Lower leg skin (tissue), 3 donors: ENCODE measurements around the gene NLRP6.

Experiments
- POLR2A ChIP-seq, 2 donors: fragments of 450-650 bp; IDR thresholded peaks; one replicate each; pipeline ENCODE4 v1.6.1; 2016 to 2017; ENCODE audit warnings: antibody characterized with exemption in 2 of 2, mild to moderate bottlenecking in 1 of 2, moderate library complexity in 1 of 2
- TF ChIP-seq, protein P1 (sequence below), 3 donors: fragments of 450-650 bp; IDR thresholded peaks; one replicate each; pipeline ENCODE4 v1.5.1; 2016; ENCODE audit warnings: antibody characterized with exemption in 3 of 3, mild to moderate bottlenecking in 3 of 3, moderate library complexity in 2 of 3

DNA sequence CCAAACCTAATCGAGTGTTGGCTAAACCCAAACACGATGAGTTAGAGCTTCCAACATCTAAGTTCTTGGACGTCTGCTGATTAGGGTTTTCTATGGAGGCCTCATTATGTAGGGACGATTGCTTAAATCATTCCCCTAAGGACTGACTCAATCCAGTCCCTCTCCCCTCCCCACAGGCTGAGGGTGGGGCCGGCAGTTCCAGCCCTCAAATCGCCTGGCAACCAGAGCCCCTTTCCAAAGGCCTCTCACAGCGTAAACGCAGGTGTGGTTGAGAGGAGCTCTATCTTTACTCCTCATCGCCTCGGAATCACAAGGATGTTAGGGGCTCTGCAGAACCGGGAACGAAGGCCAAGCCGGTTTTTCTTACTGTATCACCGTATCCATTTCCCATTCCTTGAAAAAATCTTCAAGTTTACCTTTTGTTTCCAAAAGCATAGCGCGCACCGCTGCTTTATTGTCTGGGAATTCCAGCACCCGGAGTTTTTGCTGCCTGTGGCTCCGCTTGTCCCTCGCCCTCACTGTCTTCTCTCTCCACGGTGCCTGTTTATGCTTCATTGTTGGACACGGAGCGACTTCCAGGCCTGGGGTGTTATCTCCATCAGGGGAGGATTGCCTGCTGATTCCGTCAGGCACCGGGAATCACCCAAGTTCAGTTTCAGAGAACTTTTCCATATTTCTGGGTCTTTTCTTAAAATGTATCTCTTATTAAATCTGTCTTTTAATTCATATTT is 56.2 kb downstream of the NLRP6 start:
- TF ChIP-seq, protein P1, sequence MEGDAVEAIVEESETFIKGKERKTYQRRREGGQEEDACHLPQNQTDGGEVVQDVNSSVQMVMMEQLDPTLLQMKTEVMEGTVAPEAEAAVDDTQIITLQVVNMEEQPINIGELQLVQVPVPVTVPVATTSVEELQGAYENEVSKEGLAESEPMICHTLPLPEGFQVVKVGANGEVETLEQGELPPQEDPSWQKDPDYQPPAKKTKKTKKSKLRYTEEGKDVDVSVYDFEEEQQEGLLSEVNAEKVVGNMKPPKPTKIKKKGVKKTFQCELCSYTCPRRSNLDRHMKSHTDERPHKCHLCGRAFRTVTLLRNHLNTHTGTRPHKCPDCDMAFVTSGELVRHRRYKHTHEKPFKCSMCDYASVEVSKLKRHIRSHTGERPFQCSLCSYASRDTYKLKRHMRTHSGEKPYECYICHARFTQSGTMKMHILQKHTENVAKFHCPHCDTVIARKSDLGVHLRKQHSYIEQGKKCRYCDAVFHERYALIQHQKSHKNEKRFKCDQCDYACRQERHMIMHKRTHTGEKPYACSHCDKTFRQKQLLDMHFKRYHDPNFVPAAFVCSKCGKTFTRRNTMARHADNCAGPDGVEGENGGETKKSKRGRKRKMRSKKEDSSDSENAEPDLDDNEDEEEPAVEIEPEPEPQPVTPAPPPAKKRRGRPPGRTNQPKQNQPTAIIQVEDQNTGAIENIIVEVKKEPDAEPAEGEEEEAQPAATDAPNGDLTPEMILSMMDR (IDR thresholded peaks at IDR 0.05), result no peak
- no peak for TF ChIP-seq POLR2A (IDR thresholded peaks at IDR 0.05)
